Calu3 (cell line): ENCODE measurements around the gene CEND1. TPM values are rescaled to one million over a fixed set of nuclear protein-coding genes. Genes with fewer than 3 reads are reported as not detected.

Source experiments
- BruUV-seq: library from RNA; stranded (reverse); fragments of 400-500 nt; replicated peaks from 2 replicates; lab custom pipeline; 2021; lab: Mats Ljungman, UMichigan
- CTCF ChIA-PET: fragments of 300-600 bp; sonication (Branson Sonifier 250); formaldehyde crosslinking; loops from one replicate; lab custom pipeline; 2022; ENCODE audit warnings: antibody characterized with exemption; lab: Charles Lee
- DNase-seq: peaks from one replicate; pipeline ENCODE4 v3.0.0; 2022
- H3K27ac Mint-ChIP-seq: one replicate; pipeline ENCODE4 v1.8.0; 2022; ENCODE audit warnings: mixed read lengths; ENCODE audit not compliant: unreplicated experiment
- H3K27me3 Mint-ChIP-seq: one replicate; pipeline ENCODE4 v1.8.0; 2022; ENCODE audit warnings: mixed read lengths; ENCODE audit not compliant: unreplicated experiment
- H3K36me3 Mint-ChIP-seq: one replicate; pipeline ENCODE4 v1.8.0; 2022; ENCODE audit warnings: mild to moderate bottlenecking, moderate library complexity, mixed read lengths; ENCODE audit not compliant: insufficient read depth, unreplicated experiment
- H3K4me1 Mint-ChIP-seq: one replicate; pipeline ENCODE4 v1.8.0; 2022; ENCODE audit warnings: mild to moderate bottlenecking, low read depth, mixed read lengths; ENCODE audit not compliant: unreplicated experiment
- H3K4me3 Mint-ChIP-seq: one replicate; pipeline ENCODE4 v1.8.0; 2022; ENCODE audit warnings: mild to moderate bottlenecking, low read depth, moderate library complexity, mixed read lengths; ENCODE audit not compliant: unreplicated experiment
- H3K9me3 Mint-ChIP-seq: one replicate; pipeline ENCODE4 v1.8.0; 2022; ENCODE audit warnings: low read depth, mixed read lengths; ENCODE audit not compliant: unreplicated experiment
- CTCF ChIP-seq: fragments of 200-600 bp; IDR thresholded peaks from one replicate; pipeline ENCODE4 v1.8.0; 2022; ENCODE audit warnings: antibody characterized with exemption; ENCODE audit not compliant: unreplicated experiment
- intact Hi-C: fragments of 100-400 bp; cut with micrococcal nuclease; formaldehyde crosslinking; loops from one replicate; pipeline ENCODE4 v1.10.0; 2022; ENCODE audit not compliant: unreplicated experiment
- total RNA-seq: library from RNA; stranded (reverse); gene quantifications from 2 replicates; pipeline ENCODE4 v1.2.3, GENCODE V29; 2022

CEND1 gene
- total RNA-seq, 1 experiment from 2014 or later: not detected

- intact Hi-C loops: no loop called here
- H3K36me3 Mint-ChIP-seq: peaks cover 76% of the 10 kb centered on the region
- H3K9me3 Mint-ChIP-seq: no peaks in the 10 kb centered on the region
- H3K27me3 Mint-ChIP-seq: no peaks in the 10 kb centered on the region
- H3K27ac Mint-ChIP-seq: peak overlapping the region; percentile 88
- H3K4me1 Mint-ChIP-seq: peaks cover 14% of the 10 kb centered on the region
- peak overlapping the region; percentile 77 for H3K4me3 Mint-ChIP-seq
- DNase-seq: peak; percentile 93
- no peak for TF ChIP-seq CTCF
- CTCF ChIA-PET: interaction anchor here (0.7 to 1.7 kb wide), 6 partner anchors 9 to 24 kb away, joined by 3 to 9 read pairs (median 5); partner anchors contain the start of genes RPLP2 and TSPAN4
- BruUV-seq: TSS peak; percentile 47
Measured at GRCh38 chr11:819943-820649, 30.2 kb upstream of the CEND1 start.

GRCh38 chr11:819129-819931, 29.4 kb upstream of the CEND1 start:
- CTCF ChIA-PET: interaction anchor here (0.6 to 1.7 kb wide), 7 partner anchors 9 to 961 kb away, joined by 3 to 9 read pairs (median 5); partner anchors contain the start of genes RPLP2 and TSPAN4
- Mint-ChIP-seq H3K9me3 (no peaks in the 10 kb centered on the region), H3K4me3 (peak overlapping the region; percentile 77), H3K4me1 (peaks cover 9% of the 10 kb centered on the region), H3K27me3 (no peaks in the 10 kb centered on the region), H3K36me3 (peaks cover 76% of the 10 kb centered on the region), H3K27ac (peak overlapping the region; percentile 88)
- TF ChIP-seq CTCF: no peak
- peak; percentile 93 for DNase-seq
- BruUV-seq: no TSS peak
- intact Hi-C loops: no loop called here

- Mint-ChIP-seq H3K36me3 (peaks cover 76% of the 10 kb centered on the region), H3K9me3 (no peaks in the 10 kb centered on the region), H3K27me3 (no peaks in the 10 kb centered on the region), H3K27ac (peak within 1 kb of the TSS; percentile 88), H3K4me3 (peak within 1 kb of the TSS; percentile 77), H3K4me1 (peaks cover 9% of the 10 kb centered on the region)
- CTCF ChIA-PET: interaction anchor here (0.6 to 1.7 kb wide), 6 partner anchors 8 to 962 kb away, joined by 3 to 9 read pairs (median 4); no protein-coding TSS in a partner anchor
- BruUV-seq: no TSS peak
- TF ChIP-seq CTCF: no peak
- intact Hi-C loops: no loop called here
- peak; percentile 79 for DNase-seq
Measured at GRCh38 chr11:818396-819128, 28.7 kb upstream of the CEND1 start, which contains the start of gene PNPLA2. Gene PNPLA2, plus strand, starts transcription at chr11:818914. Its CDS starts 805 bp downstream, at chr11:819719.

GRCh38 chr11:816433-816779, 26.5 kb upstream of the CEND1 start:
- H3K4me1 Mint-ChIP-seq: peaks cover under 1% of the 10 kb centered on the region
- no peak overlapping the region for H3K4me3 Mint-ChIP-seq
- no peaks in the 10 kb centered on the region for H3K27me3 Mint-ChIP-seq
- H3K27ac Mint-ChIP-seq: no peak overlapping the region
- H3K36me3 Mint-ChIP-seq: peaks cover 76% of the 10 kb centered on the region
- DNase-seq: no peak
- TF ChIP-seq CTCF: no peak
- intact Hi-C loops: no loop called here
- CTCF ChIA-PET: no interaction called here
- H3K9me3 Mint-ChIP-seq: no peaks in the 10 kb centered on the region
- no TSS peak for BruUV-seq
